Measurements from ENCODE around the gene PDS5A. TPM values are rescaled to one million over a fixed set of nuclear protein-coding genes. Genes with fewer than 3 reads are reported as not detected.
"Not testable (repeated sequence)": the region's sequence is repeated elsewhere in the genome, so short reads cannot be mapped to it uniquely, and the experiment has no call there.

The PDS5A gene
- total RNA-seq, 1 experiment from 2014 or later, result 89.8 TPM

- not testable (repeated sequence) for H3K36me3 ChIP-seq; H3K27ac ChIP-seq; H3K4me3 ChIP-seq; H3K9me3 ChIP-seq (replicated peaks); H3K27me3 ChIP-seq; DNase-seq; H3K4me1 ChIP-seq
These were observed 163.9 kb downstream of the PDS5A start for GRCh38 chr4:39813761-39814160.

DNA sequence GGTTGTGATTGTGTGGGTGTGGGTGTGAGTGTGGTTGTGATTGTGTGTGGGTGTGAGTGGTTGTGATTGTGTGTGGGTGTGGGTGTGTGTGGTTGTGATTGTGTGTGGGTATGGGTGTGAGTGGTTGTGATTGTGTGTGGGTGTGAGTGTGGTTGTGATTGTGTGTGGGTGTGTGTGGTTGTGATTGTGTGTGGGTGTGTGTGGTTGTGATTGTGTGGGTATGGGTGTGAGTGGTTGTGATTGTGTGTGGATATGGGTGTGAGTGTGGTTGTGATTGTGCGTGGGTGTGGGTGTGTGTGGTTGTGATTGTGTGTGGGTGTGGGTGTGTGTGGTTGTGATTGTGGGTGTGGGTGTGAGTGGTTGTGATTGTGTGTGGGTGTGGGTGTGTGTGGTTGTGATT lies 164.7 kb downstream of the PDS5A start:
- not testable (repeated sequence) for H3K27me3 ChIP-seq; H3K36me3 ChIP-seq; H3K9me3 ChIP-seq (replicated peaks); DNase-seq; H3K4me1 ChIP-seq; H3K4me3 ChIP-seq; H3K27ac ChIP-seq

- H3K4me3 ChIP-seq, result no peak overlapping the region
- H3K27me3 ChIP-seq, result no peaks in the 10 kb centered on the region
- no peaks in the 10 kb centered on the region for H3K9me3 ChIP-seq (replicated peaks)
- H3K4me1 ChIP-seq, result no peaks in the 10 kb centered on the region
- no peak overlapping the region for H3K27ac ChIP-seq
- H3K36me3 ChIP-seq, result no peaks in the 10 kb centered on the region
- no peak for DNase-seq
These were observed 165.2 kb downstream of the PDS5A start for GRCh38 chr4:39812500-39812899.

DNA sequence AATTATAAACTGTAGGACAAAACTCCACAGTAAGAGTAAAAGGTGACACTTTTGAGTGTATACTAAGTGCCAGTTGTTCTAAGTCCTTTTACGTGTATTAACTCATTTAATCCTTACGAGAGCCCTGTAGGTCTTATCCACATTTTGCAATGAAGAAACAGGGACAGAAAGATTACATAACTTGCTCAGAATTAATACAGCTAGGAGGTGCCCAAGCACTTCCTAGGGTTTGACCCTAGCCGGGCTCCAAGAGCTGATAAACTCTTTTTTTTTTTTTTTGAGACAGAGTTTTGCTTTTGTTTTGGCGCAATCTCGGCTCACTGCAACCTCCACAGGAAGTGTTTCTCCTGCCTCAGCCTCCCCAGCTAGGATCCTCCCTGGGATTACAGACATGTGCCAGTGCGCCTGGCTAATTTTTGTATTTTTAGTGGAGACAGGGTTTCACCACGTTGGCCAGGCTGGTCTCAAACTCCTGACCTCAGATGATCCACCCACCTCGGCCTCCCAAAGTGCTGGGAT lies 169.4 kb downstream of the PDS5A start:
- Histone ChIP-seq H3K9me3 (replicated peaks) (no peaks in the 10 kb centered on the region), H3K27ac (no peak overlapping the region), H3K4me3 (no peak overlapping the region), H3K36me3 (no peaks in the 10 kb centered on the region), H3K4me1 (no peaks in the 10 kb centered on the region), H3K27me3 (no peaks in the 10 kb centered on the region)
- DNase-seq, result no peak

DNA sequence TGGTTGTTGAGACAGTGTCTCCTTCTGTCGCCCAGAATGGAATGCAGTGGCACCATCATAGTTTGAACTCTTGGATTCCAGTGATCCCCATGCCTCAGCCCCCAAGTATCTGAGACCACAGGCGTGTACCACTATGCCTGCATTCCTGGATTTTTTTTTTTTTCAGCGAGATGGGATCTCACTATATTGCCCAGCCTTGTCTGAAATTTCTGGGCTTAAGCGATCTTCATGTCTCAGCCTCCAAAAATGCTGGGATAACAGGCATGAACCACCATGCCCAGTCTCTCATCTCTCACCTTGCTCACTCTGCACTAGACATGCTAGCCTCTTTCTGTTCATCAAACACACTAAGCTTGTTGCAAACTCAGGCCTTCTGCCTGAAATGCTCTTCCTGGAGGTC lies 175.7 kb downstream of the PDS5A start:
- no peak for DNase-seq
- Histone ChIP-seq H3K9me3 (replicated peaks) (no peaks in the 10 kb centered on the region), H3K36me3 (no peaks in the 10 kb centered on the region)

GRCh38 chr4:39792976-39793375 lies 184.7 kb downstream of the PDS5A start:
- DNase-seq; H3K36me3 ChIP-seq; H3K27me3 ChIP-seq; H3K4me3 ChIP-seq; H3K27ac ChIP-seq; H3K9me3 ChIP-seq (replicated peaks); H3K4me1 ChIP-seq: not testable (repeated sequence)

More for the DNA sequence above, 175.7 kb downstream of the PDS5A start:
- no peaks in the 10 kb centered on the region for H3K4me1 ChIP-seq
- H3K27ac ChIP-seq, result no peak overlapping the region
- no peak overlapping the region for H3K4me3 ChIP-seq
- H3K27me3 ChIP-seq, result no peaks in the 10 kb centered on the region

GRCh38 chr4:39792529-39792928 lies 185.2 kb downstream of the PDS5A start:
- no peaks in the 10 kb centered on the region for H3K4me1 ChIP-seq
- H3K36me3 ChIP-seq, result no peaks in the 10 kb centered on the region
- H3K27ac ChIP-seq, result no peak overlapping the region
- no peak for DNase-seq
- no peaks in the 10 kb centered on the region for H3K9me3 ChIP-seq (replicated peaks)
- H3K27me3 ChIP-seq, result no peaks in the 10 kb centered on the region
- H3K4me3 ChIP-seq, result no peak overlapping the region

DNA sequence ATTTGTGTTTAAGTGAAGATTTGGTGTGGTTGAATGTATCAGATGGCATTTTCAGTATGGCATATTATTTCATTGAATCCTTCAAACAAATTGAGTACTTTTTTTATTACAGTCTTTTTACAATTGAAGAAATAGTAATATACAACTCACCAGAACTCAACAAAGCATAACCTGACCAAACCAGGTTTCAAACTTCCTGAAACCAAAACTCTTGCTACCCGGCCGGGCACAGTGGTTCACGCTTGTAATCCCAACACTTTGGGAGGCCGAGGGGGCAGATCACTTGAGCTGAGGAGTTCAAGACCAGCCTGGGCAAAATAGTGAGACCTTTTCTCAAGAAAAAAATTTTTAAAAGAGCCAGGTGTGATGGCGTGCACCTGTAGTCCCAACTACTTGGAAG lies 185.6 kb downstream of the PDS5A start:
- Histone ChIP-seq H3K36me3 (no peaks in the 10 kb centered on the region), H3K27me3 (no peaks in the 10 kb centered on the region), H3K4me3 (no peak overlapping the region), H3K9me3 (replicated peaks) (no peaks in the 10 kb centered on the region), H3K27ac (no peak overlapping the region), H3K4me1 (no peaks in the 10 kb centered on the region)
- no peak for DNase-seq

GRCh38 chr4:39786838-39787237 lies 190.9 kb downstream of the PDS5A start:
- no peak overlapping the region for H3K27ac ChIP-seq
- H3K36me3 ChIP-seq, result no peaks in the 10 kb centered on the region
- no peak overlapping the region for H3K4me3 ChIP-seq
- DNase-seq, result no peak
- no peaks in the 10 kb centered on the region for H3K9me3 ChIP-seq (replicated peaks)
- H3K4me1 ChIP-seq, result no peaks in the 10 kb centered on the region
- no peaks in the 10 kb centered on the region for H3K27me3 ChIP-seq

GRCh38 chr4:39785083-39785482 lies 192.6 kb downstream of the PDS5A start:
- peaks cover 13% of the 10 kb centered on the region for H3K36me3 ChIP-seq
- H3K4me1 ChIP-seq, result no peaks in the 10 kb centered on the region
- H3K4me3 ChIP-seq, result no peak overlapping the region
- no peak for DNase-seq
- H3K27me3 ChIP-seq, result no peaks in the 10 kb centered on the region
- no peaks in the 10 kb centered on the region for H3K9me3 ChIP-seq (replicated peaks)
- H3K27ac ChIP-seq, result no peak overlapping the region

GRCh38 chr4:39781988-39782387 lies 195.7 kb downstream of the PDS5A start:
- not testable (repeated sequence) for H3K27ac ChIP-seq; H3K4me1 ChIP-seq; H3K4me3 ChIP-seq; H3K27me3 ChIP-seq; DNase-seq; H3K9me3 ChIP-seq (replicated peaks)
- H3K36me3 ChIP-seq, result peaks cover 40% of the 10 kb centered on the region

Other genes starting within 250 kb of the PDS5A start
- gene N4BP2, start 78.9 kb upstream of the PDS5A start, total RNA-seq (2014; rRNA removed; shearing (Covaris generic)), result 17.9 and 20.6 TPM in 2 replicates
- gene RHOH, start 219.1 kb upstream of the PDS5A start, total RNA-seq (2014; rRNA removed; shearing (Covaris generic)), result not detected in 2 replicates